ENCODE results near the gene RCAN3.
"Not testable (repeated sequence)": the region's sequence is repeated elsewhere in the genome, so short reads cannot be mapped to it uniquely, and the experiment has no call there.

RCAN3 gene

DNA sequence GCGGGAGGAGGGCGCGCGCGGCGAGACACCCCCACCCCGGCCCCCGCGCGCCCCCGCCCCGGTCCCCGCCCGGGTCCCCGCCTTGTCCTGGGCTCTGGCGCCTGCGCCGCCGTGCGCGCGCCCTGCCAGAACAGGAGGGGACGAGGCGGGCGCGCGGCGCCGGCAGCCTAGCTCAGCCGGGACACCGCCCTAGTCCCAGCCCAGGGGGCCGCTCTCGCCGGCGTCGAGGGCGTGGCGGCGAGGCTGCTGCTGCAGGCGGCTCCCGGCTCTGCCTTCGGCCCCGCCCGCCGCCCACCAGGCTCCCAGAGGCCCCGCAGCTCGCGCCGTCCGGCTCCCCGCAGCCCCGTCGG lies at the start of gene RCAN3:
RCAN3 (plus strand) TSS at position 128 of the 350 bp plus-strand sequence. CDS start 11,537 bp downstream, outside the sequence.
- DNase-seq = peak; percentile 84

GRCh38 chr1:24452922-24453485 lies 49.6 kb upstream of the RCAN3 start:
- no peak for DNase-seq

DNA sequence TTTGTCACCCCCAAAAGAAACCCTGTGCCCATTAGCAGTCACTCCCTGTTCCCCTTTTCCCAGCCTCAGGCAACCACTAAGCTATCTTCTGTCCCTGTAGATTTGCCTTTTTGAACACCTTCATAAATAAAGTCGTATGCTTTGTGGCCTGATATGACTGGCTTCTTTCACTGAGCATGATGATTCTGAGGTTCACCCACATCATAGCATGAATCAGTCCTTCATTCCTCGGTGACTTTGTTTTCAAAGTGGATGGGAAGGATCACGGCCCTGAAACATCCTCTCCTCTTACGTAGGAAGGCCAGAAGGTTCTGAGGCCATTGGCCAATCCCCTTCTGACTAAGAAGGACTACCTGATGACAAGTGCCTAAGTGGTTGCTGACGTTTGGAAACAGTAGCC lies 48.0 kb upstream of the RCAN3 start:
- DNase-seq = no peak

- DNase-seq = no peak
These were observed 47.4 kb upstream of the RCAN3 start for GRCh38 chr1:24455272-24455671.

DNA sequence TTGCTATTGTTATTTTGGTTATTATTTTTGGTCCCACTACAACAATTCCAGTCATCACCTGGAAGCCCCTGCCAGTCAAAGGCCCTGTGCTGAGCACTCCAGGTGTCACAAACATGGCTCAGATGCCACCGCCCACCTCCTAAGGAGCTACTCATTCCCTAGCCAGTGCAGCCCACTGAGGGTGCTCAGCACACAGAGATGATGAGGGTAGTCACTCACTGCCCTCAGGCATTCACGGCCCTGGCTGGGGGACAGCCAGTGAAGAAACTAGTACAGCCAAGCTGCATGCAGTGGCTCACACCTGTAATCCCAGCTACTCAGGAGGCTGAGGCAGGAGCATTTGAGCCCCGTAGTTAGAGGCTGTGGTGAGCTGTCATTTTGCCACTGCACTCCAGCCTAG lies 44.8 kb upstream of the RCAN3 start:
- no peak for DNase-seq

- DNase-seq = no peak
These were observed 42.9 kb upstream of the RCAN3 start for GRCh38 chr1:24459551-24460266.

GRCh38 chr1:24462128-24462527 lies 40.5 kb upstream of the RCAN3 start:
- not testable (repeated sequence) for DNase-seq

DNA sequence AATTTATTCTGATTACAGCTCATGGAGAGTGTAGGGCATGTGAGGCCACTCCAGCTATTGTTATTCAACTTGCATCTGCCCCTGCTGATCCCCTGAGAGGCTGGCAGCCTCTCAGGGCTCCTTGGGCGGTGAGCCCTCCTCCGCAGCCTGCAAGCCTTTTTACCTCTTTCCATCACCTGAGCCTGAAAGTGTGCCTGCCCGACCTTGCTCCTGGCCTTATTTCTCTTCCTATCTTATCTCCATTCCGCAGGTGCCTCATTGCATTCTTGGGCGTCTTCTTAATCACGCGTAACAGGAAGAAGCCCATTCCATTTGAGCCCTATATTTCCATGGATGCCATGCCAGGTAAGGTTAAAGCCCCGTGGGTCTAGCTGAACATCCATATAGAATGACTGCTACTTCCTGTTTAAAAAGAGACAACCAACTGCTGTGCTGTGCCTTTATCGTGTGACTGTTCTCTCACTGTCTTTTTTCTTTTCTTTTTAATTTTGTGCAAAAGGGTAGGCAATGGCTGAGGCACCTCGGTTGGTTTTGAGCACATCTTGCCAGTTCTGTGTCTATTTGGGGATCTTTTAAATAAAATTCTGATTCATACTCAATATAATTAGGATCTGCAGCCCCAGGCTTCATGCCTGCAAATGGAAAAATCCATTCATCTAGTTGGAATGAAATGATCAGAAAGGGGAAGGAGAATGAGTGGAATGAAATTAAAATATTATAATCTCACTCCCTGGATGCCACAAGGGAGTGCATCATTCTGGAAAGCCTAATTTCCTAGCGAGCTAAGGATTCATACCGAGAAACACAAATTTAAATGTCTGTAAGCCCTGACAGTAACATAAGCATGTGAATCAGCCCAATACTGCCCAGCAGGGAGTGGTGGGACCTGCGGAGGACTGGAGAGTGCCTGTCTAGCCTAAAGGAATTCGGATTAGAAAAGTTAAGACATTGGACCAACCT lies 38.6 kb upstream of the RCAN3 start:
- DNase-seq = no peak

- no peak for DNase-seq
These were observed 37.5 kb upstream of the RCAN3 start for GRCh38 chr1:24465099-24465498.

- no peak for DNase-seq
These were observed 37.0 kb upstream of the RCAN3 start for GRCh38 chr1:24465638-24466037.

- DNase-seq = no peak
These were observed 33.8 kb upstream of the RCAN3 start for GRCh38 chr1:24468685-24469316.

DNA sequence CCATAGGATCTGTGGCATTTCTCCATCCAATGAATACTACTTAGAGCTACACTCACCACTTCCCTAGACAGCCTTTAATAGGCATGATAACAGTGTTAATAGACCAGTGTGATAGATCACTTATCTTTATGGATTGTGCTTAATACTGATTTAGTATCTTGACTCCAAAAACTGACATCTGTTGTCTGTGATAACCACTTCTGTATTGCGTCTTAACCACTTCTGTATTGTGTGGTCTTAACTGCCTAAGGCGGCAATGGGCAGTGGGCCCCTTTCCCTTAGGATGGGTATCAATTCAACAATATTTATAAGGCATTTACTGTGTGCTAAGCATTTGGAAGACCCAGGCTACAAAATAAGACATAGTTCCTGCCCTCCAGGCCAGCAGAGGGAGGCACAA lies 32.0 kb upstream of the RCAN3 start:
- DNase-seq = no peak

DNA sequence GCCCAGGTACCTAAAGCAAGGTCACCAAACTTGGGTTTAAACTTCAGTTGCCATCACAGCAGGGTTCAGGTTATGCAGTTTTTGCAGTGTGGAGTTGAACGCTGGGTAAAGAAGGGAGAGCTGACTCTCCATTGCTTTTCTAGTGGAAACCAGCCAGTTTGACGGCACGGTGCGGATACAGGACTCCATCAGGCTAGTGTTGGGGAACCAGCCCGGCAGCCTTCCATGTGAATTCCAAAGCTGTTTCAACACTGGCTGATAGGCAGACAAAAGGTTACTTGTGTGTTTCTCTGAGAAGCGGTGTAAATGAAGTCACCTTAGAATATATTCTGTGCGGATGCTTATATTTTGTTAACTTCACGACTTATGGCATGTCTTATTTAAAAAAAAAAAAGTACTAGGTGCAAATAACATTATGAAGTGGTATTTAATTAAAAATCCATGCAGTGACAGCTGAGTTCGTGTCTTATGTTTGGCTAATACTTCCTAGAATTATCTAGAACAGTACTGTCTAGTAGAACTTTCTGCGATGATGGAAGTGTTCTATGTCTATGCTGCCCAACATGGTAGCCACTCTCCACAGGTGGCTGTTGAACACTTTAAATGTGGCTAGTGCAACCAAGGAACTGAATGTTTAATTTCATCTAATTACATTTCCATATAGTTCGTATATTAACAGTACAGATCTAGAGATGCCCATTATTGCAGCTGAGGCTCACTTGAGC lies 29.9 kb upstream of the RCAN3 start:
- DNase-seq = no peak

DNA sequence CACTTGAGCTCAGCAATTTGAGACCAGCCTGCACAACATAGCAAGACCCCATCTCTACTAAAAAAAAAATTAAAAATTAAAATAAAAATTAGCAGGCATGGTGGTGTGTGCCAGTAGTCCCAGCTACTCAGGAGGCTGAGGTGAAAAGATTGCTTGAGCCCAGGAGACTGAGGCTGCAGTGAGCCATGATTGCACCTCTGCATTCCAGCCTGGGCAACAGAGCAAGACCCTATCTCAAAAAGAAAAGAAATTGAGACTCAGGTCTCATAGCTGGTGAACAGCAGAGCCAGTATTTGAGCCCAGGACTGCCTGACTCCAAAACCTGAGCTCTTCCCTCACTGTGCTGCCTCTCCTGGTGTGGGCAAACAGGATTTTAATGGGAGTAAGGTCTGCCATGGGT lies 28.4 kb upstream of the RCAN3 start:
- no peak for DNase-seq

GRCh38 chr1:24475700-24476099 lies 26.9 kb upstream of the RCAN3 start:
- no peak for DNase-seq

GRCh38 chr1:24476571-24476970 lies 26.1 kb upstream of the RCAN3 start:
- DNase-seq = no peak

GRCh38 chr1:24477309-24477708 lies 25.3 kb upstream of the RCAN3 start:
- DNase-seq = no peak

DNA sequence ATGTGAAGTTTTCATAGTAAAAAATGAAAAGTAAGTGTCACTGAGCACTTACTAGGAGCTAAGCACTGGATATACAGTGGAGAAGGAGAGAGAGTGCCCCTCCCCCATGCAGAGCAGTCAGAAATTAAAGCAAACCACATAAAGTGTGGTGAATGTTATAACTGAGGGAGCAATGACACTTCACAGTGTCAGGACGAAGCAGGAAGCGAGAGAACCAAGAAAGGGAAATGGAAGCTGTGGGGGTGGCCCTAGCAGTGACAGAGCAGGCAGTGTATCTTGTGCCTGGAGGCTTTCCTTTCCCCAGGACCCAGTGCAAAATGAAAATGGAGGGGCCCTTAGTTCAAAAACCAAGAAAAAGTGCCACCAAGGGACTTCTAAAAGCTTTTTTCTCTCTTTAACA lies 21.5 kb upstream of the RCAN3 start:
- no peak for DNase-seq

DNA sequence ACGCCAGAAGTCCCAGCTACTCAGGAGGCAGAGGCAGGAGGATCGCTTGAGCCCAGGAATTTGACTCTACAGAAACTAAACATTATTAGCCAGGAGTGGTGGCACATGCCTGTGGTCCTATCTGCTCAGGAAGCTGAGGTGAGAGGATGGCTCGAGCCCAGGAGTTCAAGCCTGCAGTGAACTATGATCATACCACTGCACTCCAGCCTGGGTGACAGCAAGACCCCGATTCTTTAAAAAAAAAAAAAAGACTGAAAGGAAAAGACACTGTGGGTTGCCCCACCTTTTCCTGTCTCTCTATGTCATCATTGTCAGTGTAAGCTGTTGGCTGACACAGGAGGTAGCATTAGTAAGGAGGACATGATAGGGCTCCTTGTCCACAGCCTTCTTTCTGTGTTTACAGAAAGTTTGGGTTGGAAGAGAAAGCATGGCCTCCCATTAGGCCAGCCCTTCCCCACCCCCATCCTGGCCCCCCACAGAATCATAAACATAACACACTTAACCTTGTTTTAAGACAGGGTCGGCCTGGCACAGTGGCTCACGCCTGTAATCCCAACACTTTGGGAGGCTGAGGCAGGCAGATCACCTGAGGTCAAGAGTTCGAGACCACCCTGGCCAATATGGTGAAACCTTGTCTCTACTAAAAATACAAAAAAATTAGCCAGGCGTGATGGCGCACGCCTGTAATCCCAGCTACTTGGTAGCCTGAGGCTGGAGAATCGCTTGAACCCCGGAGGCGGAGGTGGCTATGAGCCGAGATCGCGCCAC lies 20.6 kb upstream of the RCAN3 start:
- no peak for DNase-seq

- DNase-seq = no peak
These were observed 19.2 kb upstream of the RCAN3 start for GRCh38 chr1:24483441-24483840.

GRCh38 chr1:24484199-24484598 lies 18.4 kb upstream of the RCAN3 start:
- no peak for DNase-seq

Data from NK-92 treated with Interleukin-12 subunit alpha and Interleukin-12 subunit beta, amount 100 ng/mL, for 24 hours (cell line).